SK-N-SH (cell line): ENCODE data around the gene ZC3H13. TPM values are rescaled to one million over a fixed set of nuclear protein-coding genes. Genes with fewer than 3 reads are reported as not detected.

ENCODE experiments used
- CTCF ChIA-PET: fragments of 300-600, 350-600 bp; formaldehyde crosslinking; extraction: SDS; loops from one replicate; lab custom pipeline; 2021; lab: Yijun Ruan, JAX
- POLR2A ChIA-PET: fragments of 350-600 bp; sonication (Branson Sonifier 250); formaldehyde crosslinking; extraction: SDS; loops from one replicate; lab custom pipeline; 2020; ENCODE audit warnings: antibody characterized with exemption, inconsistent platforms; lab: Yijun Ruan, JAX
- DNase-seq: peaks from one replicate; pipeline ENCODE4 v3.0.0; 2012
- H2AFZ ChIP-seq: fragments of 200-600 bp; sonication (generic); 2 replicates; pipeline ENCODE4 v1.8.1; 2016; ENCODE audit warnings: antibody characterized with exemption, mild to moderate bottlenecking, low read depth
- H3F3A ChIP-seq: fragments of 200-600 bp; sonication (generic); replicated peaks from 2 replicates; pipeline ENCODE3; 2016; ENCODE audit warnings: antibody characterized with exemption, mild to moderate bottlenecking; ENCODE audit not compliant: insufficient read depth
- H3K27ac ChIP-seq, 2 experiments: fragments of 200-500 bp in 1 of 2; fragments of 200-600 bp in 1 of 2; sonication (Bioruptor generic) in 1 of 2; sonication (generic), shearing (Covaris generic) in 1 of 2; 2 replicates each; pipeline versions ENCODE4 v1.5.1 to v1.6.1; 2014 to 2016; ENCODE audit warnings: low read depth in 2 of 2, inconsistent platforms in 1 of 2, low read length in 1 of 2, mild to moderate bottlenecking in 1 of 2, mixed read lengths in 1 of 2
- H3K27me3 ChIP-seq: fragments of 200-600 bp; sonication (generic), shearing (Covaris generic); 2 replicates; pipeline ENCODE4 v1.6.1; 2016; ENCODE audit warnings: mixed run types; ENCODE audit not compliant: insufficient read depth
- H3K36me3 ChIP-seq, 2 experiments: fragments of 200-500 bp in 1 of 2; fragments of 200-600 bp in 1 of 2; sonication (Bioruptor generic) in 1 of 2; sonication (generic) in 1 of 2; replicated peaks in 1 of 2; 2 replicates each; pipeline versions ENCODE3 to v1.5.1; 2014 to 2016; ENCODE audit warnings: low read length in 1 of 2, mild to moderate bottlenecking in 1 of 2; ENCODE audit not compliant: insufficient read depth in 2 of 2, control insufficient read depth in 1 of 2
- H3K4me1 ChIP-seq, 2 experiments: fragments of 200-500 bp in 1 of 2; fragments of 200-600 bp in 1 of 2; sonication (Bioruptor generic) in 1 of 2; sonication (generic), shearing (Covaris generic) in 1 of 2; 2 replicates each; pipeline versions ENCODE4 v1.5.1 to v1.6.1; 2014 to 2016; ENCODE audit warnings: low read depth in 1 of 2, low read length in 1 of 2, mixed run types in 1 of 2; ENCODE audit not compliant: insufficient read depth in 2 of 2, control insufficient read depth in 1 of 2
- H3K4me2 ChIP-seq: fragments of 200-600 bp; sonication (generic), shearing (Covaris generic); 2 replicates; pipeline ENCODE4 v1.6.1; 2017; ENCODE audit warnings: mixed run types
- H3K4me3 ChIP-seq, 2 experiments: fragments of 200-500 bp in 1 of 2; fragments of 200-600 bp in 1 of 2; sonication (Bioruptor generic) in 1 of 2; sonication (generic), shearing (Covaris generic) in 1 of 2; 2 replicates each; pipeline versions ENCODE4 v1.5.1 to v1.8.1; 2014 to 2016; ENCODE audit warnings: low read depth in 2 of 2, inconsistent platforms in 1 of 2, low read length in 1 of 2, mild to moderate bottlenecking in 1 of 2, mixed read lengths in 1 of 2, moderate library complexity in 1 of 2
- H3K79me2 ChIP-seq: fragments of 200-600 bp; sonication (generic); 2 replicates; pipeline ENCODE4 v1.8.1; 2017; ENCODE audit warnings: mild to moderate bottlenecking; ENCODE audit not compliant: insufficient read depth
- H3K9ac ChIP-seq: fragments of 200-600 bp; sonication (generic); 2 replicates; pipeline ENCODE4 v1.6.1; 2017; ENCODE audit warnings: mixed run types
- H3K9me2 ChIP-seq: fragments of 200-600 bp; sonication (generic); 2 replicates; pipeline ENCODE4 v1.6.1; 2017; ENCODE audit warnings: mixed run types
- H3K9me3 ChIP-seq: fragments of 200-600 bp; sonication (generic); 2 replicates; pipeline ENCODE4 v1.6.1; 2017; ENCODE audit warnings: mixed run types, mild to moderate bottlenecking, moderate library complexity
- H4K20me1 ChIP-seq: fragments of 200-600 bp; sonication (generic); 2 replicates; pipeline ENCODE4 v1.6.1; 2017; ENCODE audit warnings: mild to moderate bottlenecking, mixed run types; ENCODE audit not compliant: insufficient read depth
- CTCF ChIP-seq: fragments of 200-600 bp; sonication (generic); IDR thresholded peaks from 2 replicates; pipeline ENCODE4 v1.6.1; 2017; ENCODE audit warnings: antibody characterized with exemption, mild to moderate bottlenecking, moderate library complexity
- EP300 ChIP-seq, 2 experiments: IDR thresholded peaks; 2 replicates each; pipeline versions ENCODE4 v1.4.0 to v1.6.1; 2012; ENCODE audit warnings: borderline replicate concordance in 1 of 2, low read depth in 1 of 2, low read length in 1 of 2
- EZH2phosphoT487 ChIP-seq: fragments of 200-600 bp; sonication (generic); IDR thresholded peaks from 2 replicates; pipeline ENCODE4 v1.6.1; 2017; ENCODE audit warnings: low read depth, mixed run types, mild to moderate bottlenecking, antibody characterized with exemption, moderate library complexity, borderline replicate concordance
- FOSL2 ChIP-seq: IDR thresholded peaks from 2 replicates; pipeline ENCODE4 v1.4.0; 2012; ENCODE audit warnings: low read depth, mild to moderate bottlenecking, moderate library complexity, borderline replicate concordance
- FOXJ3 ChIP-seq: sonication (generic); formaldehyde crosslinking; IDR thresholded peaks from 2 replicates; pipeline ENCODE4 v1.5.1; 2020; ENCODE audit warnings: mild to moderate bottlenecking, missing genetic modification reagents
- FOXM1 ChIP-seq: IDR thresholded peaks from 2 replicates; pipeline ENCODE4 v1.4.0; 2012; ENCODE audit warnings: low read depth, mild to moderate bottlenecking
- GATA2 ChIP-seq: sonication (generic); formaldehyde crosslinking; IDR thresholded peaks from 2 replicates; pipeline ENCODE4 v1.5.0; 2020; ENCODE audit warnings: mild to moderate bottlenecking, missing genetic modification reagents
- NFIC ChIP-seq: IDR thresholded peaks from 2 replicates; pipeline ENCODE4 v1.4.0; 2012; ENCODE audit warnings: borderline replicate concordance
- PBX3 ChIP-seq: IDR thresholded peaks from 2 replicates; pipeline ENCODE4; 2012
- RCOR1 ChIP-seq: fragments of 150-350 bp; IDR thresholded peaks from 2 replicates; pipeline ENCODE4 v1.6.1; 2017; ENCODE audit warnings: antibody characterized with exemption, low read length
- RXRA ChIP-seq: IDR thresholded peaks from 2 replicates; pipeline ENCODE4 v1.4.0; 2012; ENCODE audit warnings: low read depth, mild to moderate bottlenecking, borderline replicate concordance
- SIN3A ChIP-seq: IDR thresholded peaks from 2 replicates; pipeline ENCODE4 v1.6.1; 2012; ENCODE audit warnings: low read depth, mild to moderate bottlenecking, low read length, moderate library complexity, borderline replicate concordance
- TAF1 ChIP-seq: IDR thresholded peaks from 2 replicates; pipeline ENCODE4 v1.6.1; 2012; ENCODE audit warnings: low read depth, mild to moderate bottlenecking, low read length, moderate library complexity, borderline replicate concordance
- TCF12 ChIP-seq: IDR thresholded peaks from 2 replicates; pipeline ENCODE4 v1.4.0; 2012
- USF2 ChIP-seq: fragments of 150-350 bp; IDR thresholded peaks from 2 replicates; pipeline ENCODE4 v1.6.1; 2017; ENCODE audit warnings: antibody characterized with exemption, low read length, low read depth, borderline replicate concordance
- WGBS: methylation state at CpG from one replicate; pipeline ENCODE4 v1.1.6; 2017; ENCODE audit warnings: low lambda C conversion rate; 5-methylcytosine and 5-hydroxymethylcytosine counted together
- polyA plus RNA-seq, 3 experiments: library from polyadenylated mRNA; depleted of rRNA; stranded (reverse); fragments of >200 nt; gene quantifications; 2 replicates each; pipeline ENCODE4 v1.2.3, GENCODE V29; 2012
- TF ChIP-seq, protein P1 (sequence below): IDR thresholded peaks from 2 replicates; pipeline ENCODE4 v1.6.1; 2012; ENCODE audit warnings: mild to moderate bottlenecking, low read depth, low read length, moderate library complexity
- TF ChIP-seq, protein P2 (sequence below): fragments of 150-350 bp; IDR thresholded peaks from 2 replicates; pipeline ENCODE4 v1.6.1; 2016; ENCODE audit warnings: mild to moderate bottlenecking, low read depth, low read length

ZC3H13 gene
- polyA plus RNA-seq, 1 of the 3 experiments (the other 2 are of a cell fraction), result 4.4 TPM

- ChIA-PET POLR2A (no interaction called here), CTCF (interaction anchor here (2.0 kb wide), 1 partner anchor 148 kb away, joined by 6 read pairs; no protein-coding TSS in a partner anchor)
- no peaks in the 10 kb centered on the region for H3K27me3 ChIP-seq
- TF ChIP-seq RCOR1 (no peak), FOSL2 (no peak), GATA2 (CRISPR knock-in tag) (no peak), SIN3A (no peak), FOXM1 (no peak), PBX3 (no peak), FOXJ3 (CRISPR knock-in tag) (no peak), EP300 (IDR thresholded peaks at IDR 0.05; ENCODE audit: borderline replicate concordance in 1 of 2, low read depth in 1 of 2, low read length in 1 of 2) (no peak), TCF12 (no peak)
- TF ChIP-seq, protein P1, sequence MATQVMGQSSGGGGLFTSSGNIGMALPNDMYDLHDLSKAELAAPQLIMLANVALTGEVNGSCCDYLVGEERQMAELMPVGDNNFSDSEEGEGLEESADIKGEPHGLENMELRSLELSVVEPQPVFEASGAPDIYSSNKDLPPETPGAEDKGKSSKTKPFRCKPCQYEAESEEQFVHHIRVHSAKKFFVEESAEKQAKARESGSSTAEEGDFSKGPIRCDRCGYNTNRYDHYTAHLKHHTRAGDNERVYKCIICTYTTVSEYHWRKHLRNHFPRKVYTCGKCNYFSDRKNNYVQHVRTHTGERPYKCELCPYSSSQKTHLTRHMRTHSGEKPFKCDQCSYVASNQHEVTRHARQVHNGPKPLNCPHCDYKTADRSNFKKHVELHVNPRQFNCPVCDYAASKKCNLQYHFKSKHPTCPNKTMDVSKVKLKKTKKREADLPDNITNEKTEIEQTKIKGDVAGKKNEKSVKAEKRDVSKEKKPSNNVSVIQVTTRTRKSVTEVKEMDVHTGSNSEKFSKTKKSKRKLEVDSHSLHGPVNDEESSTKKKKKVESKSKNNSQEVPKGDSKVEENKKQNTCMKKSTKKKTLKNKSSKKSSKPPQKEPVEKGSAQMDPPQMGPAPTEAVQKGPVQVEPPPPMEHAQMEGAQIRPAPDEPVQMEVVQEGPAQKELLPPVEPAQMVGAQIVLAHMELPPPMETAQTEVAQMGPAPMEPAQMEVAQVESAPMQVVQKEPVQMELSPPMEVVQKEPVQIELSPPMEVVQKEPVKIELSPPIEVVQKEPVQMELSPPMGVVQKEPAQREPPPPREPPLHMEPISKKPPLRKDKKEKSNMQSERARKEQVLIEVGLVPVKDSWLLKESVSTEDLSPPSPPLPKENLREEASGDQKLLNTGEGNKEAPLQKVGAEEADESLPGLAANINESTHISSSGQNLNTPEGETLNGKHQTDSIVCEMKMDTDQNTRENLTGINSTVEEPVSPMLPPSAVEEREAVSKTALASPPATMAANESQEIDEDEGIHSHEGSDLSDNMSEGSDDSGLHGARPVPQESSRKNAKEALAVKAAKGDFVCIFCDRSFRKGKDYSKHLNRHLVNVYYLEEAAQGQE, result no peak
- H3K36me3 ChIP-seq, result peaks cover 48 to 49% of the 10 kb centered on the region in 2 experiments
- H3F3A ChIP-seq, result no peaks in the 10 kb centered on the region
- no peak overlapping the region for H3K4me3 ChIP-seq
- no peak overlapping the region for H3K9ac ChIP-seq
- H3K9me2 ChIP-seq, result no peaks in the 10 kb centered on the region
- no peak overlapping the region for H3K27ac ChIP-seq
- no peaks in the 10 kb centered on the region for H3K4me1 ChIP-seq
- no peaks in the 10 kb centered on the region for H3K9me3 ChIP-seq
- no peak for DNase-seq
- H4K20me1 ChIP-seq, result no peaks in the 10 kb centered on the region
- H2AFZ ChIP-seq, result no peak overlapping the region
- no peaks in the 10 kb centered on the region for H3K79me2 ChIP-seq
- WGBS, result 94% methylated on average over 3 of the region's 3 CpGs
- no peak overlapping the region for H3K4me2 ChIP-seq
Observed at GRCh38 chr13:45954836-45955800, 97.4 kb downstream of the ZC3H13 start.

DNA sequence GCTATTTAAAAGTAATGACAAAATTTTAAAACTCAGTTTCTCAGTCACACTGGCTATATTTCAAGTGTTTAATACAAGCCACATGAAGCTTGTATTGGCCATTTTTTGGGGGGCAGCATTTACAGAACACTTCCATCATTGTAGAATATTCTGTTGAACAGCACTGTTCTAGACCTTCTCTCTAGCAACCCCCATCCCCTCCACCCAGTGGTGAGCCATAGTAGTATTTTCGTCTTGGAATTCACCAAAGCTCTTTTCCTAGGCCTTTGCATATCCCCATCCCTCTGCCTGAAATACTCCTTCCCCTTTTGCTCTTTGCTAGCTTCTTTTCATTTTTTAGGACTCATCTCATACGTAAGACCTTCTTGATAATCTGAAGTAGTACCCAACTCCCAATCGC is 99.5 kb downstream of the ZC3H13 start:
- POLR2A ChIA-PET, result no interaction called here
- TF ChIP-seq SIN3A, result no peak
- no peak for TF ChIP-seq EZH2phosphoT487
- TF ChIP-seq NFIC, result no peak
- TF ChIP-seq CTCF, result no peak
- TF ChIP-seq USF2, result no peak
- TF ChIP-seq, protein P2, sequence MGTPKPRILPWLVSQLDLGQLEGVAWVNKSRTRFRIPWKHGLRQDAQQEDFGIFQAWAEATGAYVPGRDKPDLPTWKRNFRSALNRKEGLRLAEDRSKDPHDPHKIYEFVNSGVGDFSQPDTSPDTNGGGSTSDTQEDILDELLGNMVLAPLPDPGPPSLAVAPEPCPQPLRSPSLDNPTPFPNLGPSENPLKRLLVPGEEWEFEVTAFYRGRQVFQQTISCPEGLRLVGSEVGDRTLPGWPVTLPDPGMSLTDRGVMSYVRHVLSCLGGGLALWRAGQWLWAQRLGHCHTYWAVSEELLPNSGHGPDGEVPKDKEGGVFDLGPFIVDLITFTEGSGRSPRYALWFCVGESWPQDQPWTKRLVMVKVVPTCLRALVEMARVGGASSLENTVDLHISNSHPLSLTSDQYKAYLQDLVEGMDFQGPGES, result no peak
- no peak for TF ChIP-seq TAF1
- no peak for TF ChIP-seq RXRA

More for the DNA sequence above, 99.5 kb downstream of the ZC3H13 start:
- H3K4me1 ChIP-seq, result no peaks in the 10 kb centered on the region
- H3K27me3 ChIP-seq, result no peaks in the 10 kb centered on the region
- no peak overlapping the region for H2AFZ ChIP-seq
- no peaks in the 10 kb centered on the region for H3F3A ChIP-seq
- no peaks in the 10 kb centered on the region for H3K9me3 ChIP-seq
- DNase-seq, result no peak
- no peak overlapping the region for H3K27ac ChIP-seq
- H3K36me3 ChIP-seq, result peaks cover 32 to 37% of the 10 kb centered on the region in 2 experiments
- CTCF ChIA-PET, result no interaction called here
- H3K9me2 ChIP-seq, result no peaks in the 10 kb centered on the region
- no peak overlapping the region for H3K4me3 ChIP-seq
- no peak overlapping the region for H3K4me2 ChIP-seq
- H3K9ac ChIP-seq, result no peak overlapping the region
- 94% methylated on average over 3 of the region's 3 CpGs for WGBS
- no peaks in the 10 kb centered on the region for H3K79me2 ChIP-seq
- H4K20me1 ChIP-seq, result no peaks in the 10 kb centered on the region
